Activated T-cell treated with anti-CD3 and anti-CD28 coated beads, Interleukin-2, amount 50 U/mL, for 4 hours (primary cell): ENCODE data around the gene NCAM1. TPM values are rescaled to one million over a fixed set of nuclear protein-coding genes. Genes with fewer than 3 reads are reported as not detected.

Experiments used
- ATAC-seq, 2 donors: fragments of 200-7000 bp; cut with Tn5 transposase; one replicate each; pipeline ENCODE4 v1.10.0; 2021
- DNase-seq: peaks from one replicate; pipeline ENCODE4 v3.0.0-alpha.2; 2020
- H3K27me3 Mint-ChIP-seq: one replicate; pipeline ENCODE4 v1.8.0; 2021; ENCODE audit warnings: low read depth, mixed read lengths
- H3K36me3 Mint-ChIP-seq: one replicate; pipeline ENCODE4 v1.8.0; 2022; ENCODE audit warnings: mixed read lengths; ENCODE audit not compliant: insufficient read depth
- H3K4me1 Mint-ChIP-seq: one replicate; pipeline ENCODE4 v1.8.0; 2021; ENCODE audit warnings: low read depth, mixed read lengths
- H3K4me3 Mint-ChIP-seq: one replicate; pipeline ENCODE4 v1.8.0; 2021; ENCODE audit warnings: mild to moderate bottlenecking, moderate library complexity, mixed read lengths
- H3K9me3 Mint-ChIP-seq: one replicate; pipeline ENCODE4 v1.8.0; 2021; ENCODE audit warnings: mixed read lengths
- total RNA-seq, 3 donors: library from RNA; stranded (reverse); gene quantifications; one replicate each; pipeline ENCODE4 v1.2.1, GENCODE V29; 2021

Gene NCAM1
- total RNA-seq, 3 donors from 2014 or later = 0.34 to 0.73 (median 0.57) TPM

GRCh38 chr11:113131036-113131775 lies 170.0 kb downstream of the NCAM1 start:
- Mint-ChIP-seq H3K4me1 (no peaks in the 10 kb centered on the region), H3K36me3 (no peaks in the 10 kb centered on the region), H3K4me3 (no peak overlapping the region), H3K9me3 (no peaks in the 10 kb centered on the region), H3K27me3 (peaks cover 11% of the 10 kb centered on the region)
- no peak for ATAC-seq
- no peak for DNase-seq

- Mint-ChIP-seq H3K4me1 (no peaks in the 10 kb centered on the region), H3K36me3 (no peaks in the 10 kb centered on the region), H3K27me3 (peaks cover 17% of the 10 kb centered on the region), H3K9me3 (no peaks in the 10 kb centered on the region), H3K4me3 (no peak overlapping the region)
- DNase-seq = no peak
- ATAC-seq = no peak
These were observed 171.9 kb downstream of the NCAM1 start for GRCh38 chr11:113133071-113133470.

GRCh38 chr11:113134626-113135025 lies 173.4 kb downstream of the NCAM1 start:
- H3K27me3 Mint-ChIP-seq = peaks cover 21% of the 10 kb centered on the region
- H3K9me3 Mint-ChIP-seq = no peaks in the 10 kb centered on the region
- ATAC-seq (no peak), DNase-seq (no peak)
- no peak overlapping the region for H3K4me3 Mint-ChIP-seq
- H3K36me3 Mint-ChIP-seq = no peaks in the 10 kb centered on the region
- H3K4me1 Mint-ChIP-seq = no peaks in the 10 kb centered on the region

GRCh38 chr11:113137713-113138529 lies 176.7 kb downstream of the NCAM1 start:
- H3K36me3 Mint-ChIP-seq = no peaks in the 10 kb centered on the region
- ATAC-seq (no peak), DNase-seq (no peak)
- peaks cover 30% of the 10 kb centered on the region for H3K27me3 Mint-ChIP-seq
- H3K4me3 Mint-ChIP-seq = no peak overlapping the region
- no peaks in the 10 kb centered on the region for H3K4me1 Mint-ChIP-seq
- no peaks in the 10 kb centered on the region for H3K9me3 Mint-ChIP-seq

GRCh38 chr11:113138731-113139130 lies 177.5 kb downstream of the NCAM1 start:
- no peaks in the 10 kb centered on the region for H3K9me3 Mint-ChIP-seq
- H3K27me3 Mint-ChIP-seq = peaks cover 30% of the 10 kb centered on the region
- H3K36me3 Mint-ChIP-seq = no peaks in the 10 kb centered on the region
- H3K4me3 Mint-ChIP-seq = no peak overlapping the region
- ATAC-seq (no peak), DNase-seq (no peak)
- H3K4me1 Mint-ChIP-seq = no peaks in the 10 kb centered on the region

- H3K36me3 Mint-ChIP-seq = no peaks in the 10 kb centered on the region
- DNase-seq (no peak), ATAC-seq (no peak)
- H3K27me3 Mint-ChIP-seq = peaks cover 21% of the 10 kb centered on the region
- H3K9me3 Mint-ChIP-seq = no peaks in the 10 kb centered on the region
- H3K4me1 Mint-ChIP-seq = no peaks in the 10 kb centered on the region
- H3K4me3 Mint-ChIP-seq = no peak overlapping the region
These were observed 179.8 kb downstream of the NCAM1 start for GRCh38 chr11:113141010-113141409.

GRCh38 chr11:113142508-113142907 lies 181.3 kb downstream of the NCAM1 start:
- no peaks in the 10 kb centered on the region for H3K36me3 Mint-ChIP-seq

GRCh38 chr11:113147249-113147648 lies 186.0 kb downstream of the NCAM1 start:
- Mint-ChIP-seq H3K36me3 (no peaks in the 10 kb centered on the region), H3K9me3 (no peaks in the 10 kb centered on the region), H3K4me1 (no peaks in the 10 kb centered on the region)

More at GRCh38 chr11:113142508-113142907, 181.3 kb downstream of the NCAM1 start:
- Mint-ChIP-seq H3K27me3 (peaks cover 14% of the 10 kb centered on the region), H3K4me1 (no peaks in the 10 kb centered on the region), H3K9me3 (no peaks in the 10 kb centered on the region), H3K4me3 (no peak overlapping the region)
- ATAC-seq = no peak
- DNase-seq = no peak

GRCh38 chr11:113148076-113148475 lies 186.9 kb downstream of the NCAM1 start:
- ATAC-seq (no peak), DNase-seq (no peak)
- no peak overlapping the region for H3K4me3 Mint-ChIP-seq
- H3K27me3 Mint-ChIP-seq = no peaks in the 10 kb centered on the region
- H3K9me3 Mint-ChIP-seq = no peaks in the 10 kb centered on the region
- H3K36me3 Mint-ChIP-seq = no peaks in the 10 kb centered on the region
- no peaks in the 10 kb centered on the region for H3K4me1 Mint-ChIP-seq

More at GRCh38 chr11:113147249-113147648, 186.0 kb downstream of the NCAM1 start:
- no peak for ATAC-seq
- H3K27me3 Mint-ChIP-seq = no peaks in the 10 kb centered on the region
- H3K4me3 Mint-ChIP-seq = no peak overlapping the region
- DNase-seq = no peak

- no peak for DNase-seq
- no peaks in the 10 kb centered on the region for H3K27me3 Mint-ChIP-seq
- H3K9me3 Mint-ChIP-seq = no peaks in the 10 kb centered on the region
- ATAC-seq = no peak
- no peaks in the 10 kb centered on the region for H3K36me3 Mint-ChIP-seq
- no peak overlapping the region for H3K4me3 Mint-ChIP-seq
- no peaks in the 10 kb centered on the region for H3K4me1 Mint-ChIP-seq
These were observed 187.4 kb downstream of the NCAM1 start for GRCh38 chr11:113148652-113149051.

GRCh38 chr11:113151521-113151920 lies 190.3 kb downstream of the NCAM1 start:
- H3K4me1 Mint-ChIP-seq = no peaks in the 10 kb centered on the region
- no peak overlapping the region for H3K4me3 Mint-ChIP-seq
- H3K9me3 Mint-ChIP-seq = no peaks in the 10 kb centered on the region
- H3K36me3 Mint-ChIP-seq = no peaks in the 10 kb centered on the region
- no peak for ATAC-seq
- DNase-seq = no peak
- no peaks in the 10 kb centered on the region for H3K27me3 Mint-ChIP-seq

GRCh38 chr11:113152500-113152899 lies 191.3 kb downstream of the NCAM1 start:
- Mint-ChIP-seq H3K9me3 (no peaks in the 10 kb centered on the region), H3K36me3 (no peaks in the 10 kb centered on the region), H3K4me3 (no peak overlapping the region), H3K4me1 (no peaks in the 10 kb centered on the region), H3K27me3 (no peaks in the 10 kb centered on the region)
- ATAC-seq (no peak), DNase-seq (no peak)

- ATAC-seq (no peak), DNase-seq (no peak)
- no peaks in the 10 kb centered on the region for H3K4me1 Mint-ChIP-seq
- H3K4me3 Mint-ChIP-seq = no peak overlapping the region
- no peaks in the 10 kb centered on the region for H3K27me3 Mint-ChIP-seq
- no peaks in the 10 kb centered on the region for H3K36me3 Mint-ChIP-seq
- no peaks in the 10 kb centered on the region for H3K9me3 Mint-ChIP-seq
These were observed 192.6 kb downstream of the NCAM1 start for GRCh38 chr11:113153847-113154246.

GRCh38 chr11:113159988-113160807 lies 199.0 kb downstream of the NCAM1 start:
- DNase-seq (no peak), ATAC-seq (no peak)
- no peaks in the 10 kb centered on the region for H3K4me1 Mint-ChIP-seq
- no peak overlapping the region for H3K4me3 Mint-ChIP-seq
- H3K27me3 Mint-ChIP-seq = peaks cover 4% of the 10 kb centered on the region
- no peaks in the 10 kb centered on the region for H3K9me3 Mint-ChIP-seq
- H3K36me3 Mint-ChIP-seq = no peaks in the 10 kb centered on the region
